OCI-LY1 (cell line): ENCODE results near the gene PIM3.

Source experiments
- H2AFZ ChIP-seq: fragments of 200-600 bp; sonication (generic), shearing (Covaris generic); 2 replicates; pipeline ENCODE4 v1.6.0; 2014; ENCODE audit warnings: antibody characterized with exemption, mild to moderate bottlenecking, low read length
- H3F3A ChIP-seq: fragments of 200-600 bp; sonication (generic), shearing (Covaris generic); 2 replicates; pipeline ENCODE4 v1.6.0; 2014; ENCODE audit warnings: mild to moderate bottlenecking, antibody characterized with exemption, low read length, moderate library complexity; ENCODE audit not compliant: insufficient read depth
- H3K27ac ChIP-seq: fragments of 200-600 bp; sonication (generic); 2 replicates; pipeline ENCODE4 v1.5.1; 2014; ENCODE audit warnings: low read length, mixed run types, mild to moderate bottlenecking, low read depth; ENCODE audit not compliant: poor library complexity, severe bottlenecking
- H3K27me3 ChIP-seq: fragments of 200-600 bp; sonication (generic); 2 replicates; pipeline ENCODE4 v1.6.0; 2014; ENCODE audit warnings: antibody characterized with exemption, mild to moderate bottlenecking, low read length, moderate library complexity; ENCODE audit not compliant: insufficient read depth
- H3K36me3 ChIP-seq: fragments of 200-600 bp; sonication (generic); 2 replicates; pipeline ENCODE4 v1.6.1; 2014; ENCODE audit warnings: mild to moderate bottlenecking, antibody characterized with exemption, low read length, moderate library complexity, mixed read lengths; ENCODE audit not compliant: insufficient read depth
- H3K4me1 ChIP-seq: fragments of 200-600 bp; sonication (generic); 2 replicates; pipeline ENCODE4 v1.5.1; 2014; ENCODE audit warnings: mild to moderate bottlenecking, low read length, moderate library complexity; ENCODE audit not compliant: insufficient read depth, severe bottlenecking
- H3K4me2 ChIP-seq: fragments of 200-600 bp; sonication (generic), shearing (Covaris generic); 2 replicates; pipeline ENCODE4 v1.6.1; 2014; ENCODE audit warnings: low read length
- H3K4me3 ChIP-seq: fragments of 200-600 bp; sonication (generic); 2 replicates; pipeline ENCODE4 v1.5.1; 2014; ENCODE audit warnings: low read length, low read depth, mild to moderate bottlenecking, mixed read lengths; ENCODE audit not compliant: poor library complexity, severe bottlenecking
- H3K79me2 ChIP-seq: fragments of 200-600 bp; shearing (Covaris generic); 2 replicates; pipeline ENCODE4 v1.6.1; 2016; ENCODE audit warnings: mixed run types, low read length, mixed read lengths; ENCODE audit not compliant: insufficient read depth
- H3K9ac ChIP-seq: fragments of 200-600 bp; sonication (generic), shearing (Covaris generic); 2 replicates; pipeline ENCODE4 v1.6.1; 2014; ENCODE audit warnings: mild to moderate bottlenecking, low read length, mixed read lengths
- H3K9me2 ChIP-seq: fragments of 200-600 bp; sonication (generic), shearing (Covaris generic); 2 replicates; pipeline ENCODE4 v1.6.1; 2014; ENCODE audit warnings: low read depth, mild to moderate bottlenecking, low read length, mixed read lengths
- H3K9me3 ChIP-seq: fragments of 200-600 bp; shearing (Covaris generic); 2 replicates; pipeline ENCODE4 v1.6.1; 2014; ENCODE audit warnings: low read length, mixed read lengths
- H4K20me1 ChIP-seq: fragments of 200-600 bp; sonication (generic), shearing (Covaris generic); 2 replicates; pipeline ENCODE4 v1.6.0; 2016; ENCODE audit warnings: mild to moderate bottlenecking, low read length; ENCODE audit not compliant: insufficient read depth
- CTCF ChIP-seq: fragments of 200-600 bp; sonication (generic), shearing (Covaris generic); IDR thresholded peaks from 2 replicates; pipeline ENCODE4 v1.5.1; 2017; ENCODE audit warnings: mild to moderate bottlenecking, antibody characterized with exemption, low read length, moderate library complexity, mixed read lengths
- EZH2 ChIP-seq: fragments of 200-600 bp; sonication (generic), shearing (Covaris generic); IDR thresholded peaks from 2 replicates; pipeline ENCODE4 v1.8.0; 2017; ENCODE audit warnings: borderline replicate concordance, mixed run types, mild to moderate bottlenecking, antibody characterized with exemption, low read length, moderate library complexity, mixed read lengths

The PIM3 gene

DNA sequence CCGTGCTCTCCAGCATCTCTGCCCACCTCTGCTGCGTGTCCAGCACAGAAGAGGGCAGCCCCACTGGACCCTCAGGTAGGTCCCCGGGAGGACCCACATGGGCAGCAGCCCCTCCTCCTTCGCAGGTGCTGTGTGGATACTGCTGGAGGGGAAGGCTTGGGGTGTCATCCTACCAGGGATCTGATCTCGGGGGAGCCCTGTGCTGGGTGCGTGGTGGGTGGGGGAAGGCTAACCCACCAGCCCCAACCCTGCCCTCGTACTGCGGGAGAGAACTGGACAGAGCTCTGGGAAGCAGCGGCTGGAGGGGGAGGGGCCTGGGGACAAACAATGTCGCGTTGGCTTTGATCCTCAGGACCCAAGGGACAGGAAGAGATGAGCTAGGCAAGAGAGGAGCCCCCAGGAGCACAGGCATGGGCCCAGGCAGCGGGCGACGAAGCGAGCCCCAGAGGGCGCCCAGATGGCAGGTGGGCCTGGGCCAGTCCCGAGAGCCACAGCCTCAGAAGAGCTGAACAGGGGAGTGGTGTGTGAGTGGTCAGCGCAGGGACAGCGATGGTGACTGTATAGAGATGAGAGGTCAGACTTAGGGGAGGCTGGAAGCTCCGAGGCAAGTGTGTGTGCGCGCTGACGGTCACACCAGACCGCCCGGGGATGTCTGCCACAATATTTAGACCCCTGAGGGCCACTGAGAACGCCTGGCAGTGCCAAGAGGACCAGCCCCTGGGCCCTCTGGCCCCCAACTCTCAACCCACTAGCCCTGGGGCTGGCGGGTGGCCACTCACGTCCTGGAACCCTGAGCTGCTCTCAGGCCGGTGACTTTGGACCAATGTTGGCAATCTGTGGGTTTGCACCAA, 1.4 kb upstream of the PIM3 start:
- TF ChIP-seq CTCF (no peak), EZH2 (no peak)
- H2AFZ ChIP-seq, result no peak overlapping the region

GRCh38 chr22:49959782-49960158, 802 bp upstream of the PIM3 start:
- H3K9me2 ChIP-seq, result no peaks in the 10 kb centered on the region
- peak overlapping the region; percentile 71 for H3K9ac ChIP-seq
- peaks cover 19% of the 10 kb centered on the region for H3K4me1 ChIP-seq
- TF ChIP-seq CTCF (no peak), EZH2 (no peak)
- H3K4me2 ChIP-seq, result peak overlapping the region; percentile 79
- peak overlapping the region; percentile 96 for H3K4me3 ChIP-seq
- H3K27me3 ChIP-seq, result no peaks in the 10 kb centered on the region
- 0 out of 2 replicates have a peak, but pooled peaks cover 3% of the 10 kb centered on the region for H3F3A ChIP-seq
- H2AFZ ChIP-seq, result no peak overlapping the region
- no peaks in the 10 kb centered on the region for H3K9me3 ChIP-seq
- no peaks in the 10 kb centered on the region for H3K79me2 ChIP-seq
- H3K36me3 ChIP-seq, result peaks cover 32% of the 10 kb centered on the region
- no peak overlapping the region for H3K27ac ChIP-seq
- no peaks in the 10 kb centered on the region for H4K20me1 ChIP-seq

More for the DNA sequence above, 1.4 kb upstream of the PIM3 start:
- H3K4me2 ChIP-seq, result peak overlapping the region; percentile 79
- peaks cover 26% of the 10 kb centered on the region for H3K36me3 ChIP-seq
- no peaks in the 10 kb centered on the region for H3K27me3 ChIP-seq
- H3K9me2 ChIP-seq, result no peaks in the 10 kb centered on the region
- 0 out of 2 replicates have a peak, but pooled peaks cover 3% of the 10 kb centered on the region for H3F3A ChIP-seq
- peak overlapping the region; percentile 96 for H3K4me3 ChIP-seq
- H3K9me3 ChIP-seq, result no peaks in the 10 kb centered on the region
- no peaks in the 10 kb centered on the region for H3K79me2 ChIP-seq
- peak overlapping the region; percentile 71 for H3K9ac ChIP-seq
- H4K20me1 ChIP-seq, result no peaks in the 10 kb centered on the region
- H3K4me1 ChIP-seq, result peaks cover 19% of the 10 kb centered on the region
- no peak overlapping the region for H3K27ac ChIP-seq

DNA sequence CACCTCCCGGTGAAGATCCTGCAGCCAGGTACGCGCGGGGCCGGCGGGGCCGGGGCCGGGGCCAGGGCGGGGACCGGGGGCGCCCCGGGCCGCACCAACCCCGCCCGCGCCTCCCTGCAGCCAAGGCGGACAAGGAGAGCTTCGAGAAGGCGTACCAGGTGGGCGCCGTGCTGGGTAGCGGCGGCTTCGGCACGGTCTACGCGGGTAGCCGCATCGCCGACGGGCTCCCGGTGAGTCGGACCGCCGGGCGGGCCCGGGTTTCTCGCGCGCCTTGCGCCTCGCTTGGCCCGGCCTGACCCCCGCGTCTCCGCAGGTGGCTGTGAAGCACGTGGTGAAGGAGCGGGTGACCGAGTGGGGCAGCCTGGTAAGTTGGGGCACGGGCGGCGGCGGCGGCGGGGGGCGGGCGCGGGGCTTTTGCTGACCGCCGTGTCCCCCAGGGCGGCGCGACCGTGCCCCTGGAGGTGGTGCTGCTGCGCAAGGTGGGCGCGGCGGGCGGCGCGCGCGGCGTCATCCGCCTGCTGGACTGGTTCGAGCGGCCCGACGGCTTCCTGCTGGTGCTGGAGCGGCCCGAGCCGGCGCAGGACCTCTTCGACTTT, 531 bp downstream of the PIM3 start:
- no peak for TF ChIP-seq CTCF
- no peak for TF ChIP-seq EZH2
- peaks cover 39% of the 10 kb centered on the region for H3K36me3 ChIP-seq
- H3K9me3 ChIP-seq, result no peaks in the 10 kb centered on the region
- no peaks in the 10 kb centered on the region for H4K20me1 ChIP-seq
- H3K4me1 ChIP-seq, result peaks cover 19% of the 10 kb centered on the region
- peak overlapping the region; percentile 91 for H3K9ac ChIP-seq
- no peaks in the 10 kb centered on the region for H3K79me2 ChIP-seq
- peak overlapping the region; percentile 96 for H3K4me3 ChIP-seq
- H3K4me2 ChIP-seq, result peak overlapping the region; percentile 93
- no peaks in the 10 kb centered on the region for H3K9me2 ChIP-seq
- H3F3A ChIP-seq, result 0 out of 2 replicates have a peak, but pooled peaks cover 3% of the 10 kb centered on the region
- H2AFZ ChIP-seq, result no peak overlapping the region
- no peak overlapping the region for H3K27ac ChIP-seq
- H3K27me3 ChIP-seq, result no peaks in the 10 kb centered on the region
